Measurements from ENCODE around the gene RPS6KA2.

GRCh38 chr6:166388290-166389004 is 238.6 kb downstream of the RPS6KA2 start:
- TF ChIP-seq CTCF (IDR thresholded peaks at IDR 0.05) (no peak), POLR2AphosphoS5 (IDR thresholded peaks at IDR 0.05; ENCODE audit: low read depth, low read length) (no peak), REST (IDR thresholded peaks at IDR 0.05; ENCODE audit: insufficient read depth in 1 of 2, low read depth in 2 of 2, low read length in 1 of 2) (no peak), SIN3A (IDR thresholded peaks at IDR 0.05; ENCODE audit: borderline replicate concordance, insufficient read depth, low read depth, low read length) (no peak), TCF7L2 (IDR thresholded peaks at IDR 0.05; ENCODE audit: low read depth, low read length) (no peak)

Data from Panc1 (cell line).